Measurements from ENCODE around the gene ATOH8.

DNA sequence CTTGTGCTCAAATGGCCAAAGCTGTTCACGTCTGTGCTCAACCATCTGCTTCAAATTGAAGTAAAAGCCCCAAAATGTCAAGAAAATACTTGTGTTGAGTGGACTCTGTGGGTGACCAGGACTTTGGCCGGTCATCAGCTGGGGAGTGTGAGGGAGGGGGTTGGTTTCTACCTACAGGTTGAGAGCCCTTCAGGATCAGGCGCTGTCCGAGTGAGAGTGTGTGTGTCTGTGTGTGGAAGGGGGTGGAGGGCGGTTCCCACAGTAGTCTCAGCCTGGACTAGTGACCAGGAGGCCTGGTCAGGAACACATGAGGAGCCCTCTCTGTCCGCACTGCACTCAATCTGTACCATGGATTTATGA, 34.2 kb downstream of the ATOH8 start:
- TF ChIP-seq POLR2A (IDR thresholded peaks at IDR 0.05) = peak in 1 of 2 donors; percentile 26
- TF ChIP-seq, protein P1, sequence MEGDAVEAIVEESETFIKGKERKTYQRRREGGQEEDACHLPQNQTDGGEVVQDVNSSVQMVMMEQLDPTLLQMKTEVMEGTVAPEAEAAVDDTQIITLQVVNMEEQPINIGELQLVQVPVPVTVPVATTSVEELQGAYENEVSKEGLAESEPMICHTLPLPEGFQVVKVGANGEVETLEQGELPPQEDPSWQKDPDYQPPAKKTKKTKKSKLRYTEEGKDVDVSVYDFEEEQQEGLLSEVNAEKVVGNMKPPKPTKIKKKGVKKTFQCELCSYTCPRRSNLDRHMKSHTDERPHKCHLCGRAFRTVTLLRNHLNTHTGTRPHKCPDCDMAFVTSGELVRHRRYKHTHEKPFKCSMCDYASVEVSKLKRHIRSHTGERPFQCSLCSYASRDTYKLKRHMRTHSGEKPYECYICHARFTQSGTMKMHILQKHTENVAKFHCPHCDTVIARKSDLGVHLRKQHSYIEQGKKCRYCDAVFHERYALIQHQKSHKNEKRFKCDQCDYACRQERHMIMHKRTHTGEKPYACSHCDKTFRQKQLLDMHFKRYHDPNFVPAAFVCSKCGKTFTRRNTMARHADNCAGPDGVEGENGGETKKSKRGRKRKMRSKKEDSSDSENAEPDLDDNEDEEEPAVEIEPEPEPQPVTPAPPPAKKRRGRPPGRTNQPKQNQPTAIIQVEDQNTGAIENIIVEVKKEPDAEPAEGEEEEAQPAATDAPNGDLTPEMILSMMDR (IDR thresholded peaks at IDR 0.05) = no peak

Measured in thyroid gland (tissue), 4 donors.